ENCODE measurements around the gene ANKRD10.

DNA sequence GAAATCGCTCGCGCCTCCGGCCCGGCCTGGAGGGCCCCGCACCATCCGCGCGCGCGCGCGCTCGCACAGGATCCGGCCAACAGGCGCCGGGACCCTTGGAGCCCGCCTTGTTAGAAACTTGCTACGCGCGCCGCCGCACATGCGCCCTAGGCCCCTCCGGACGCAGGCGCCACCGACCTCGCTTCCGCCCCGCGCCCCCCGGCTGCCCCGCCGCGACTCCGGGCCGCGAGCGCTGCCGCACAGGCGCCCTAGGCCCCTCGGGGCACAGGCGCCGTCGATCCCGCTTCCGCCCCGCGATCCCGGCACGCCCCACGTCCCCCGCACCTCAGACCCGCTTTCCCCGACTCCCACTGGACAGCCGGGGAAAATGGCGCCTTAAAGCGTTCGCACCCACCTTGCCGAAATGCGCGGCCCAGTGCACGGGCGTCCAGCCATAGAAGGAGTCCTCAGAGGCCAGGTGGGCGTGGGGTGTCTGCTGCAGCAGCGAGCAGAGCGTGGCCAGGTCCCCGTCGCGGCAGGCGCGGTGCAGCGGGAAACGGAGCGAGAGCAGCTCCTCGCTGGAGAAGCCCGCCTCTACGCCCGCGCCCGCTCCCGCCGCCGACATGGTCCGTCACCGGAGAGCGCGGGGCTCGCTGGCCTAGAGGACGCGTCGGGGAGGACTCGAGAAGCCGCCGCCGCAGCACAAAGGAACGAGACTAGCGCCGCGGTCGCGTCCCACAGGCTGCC lies 375 bp downstream of the ANKRD10 start:
- TF ChIP-seq, protein P1, sequence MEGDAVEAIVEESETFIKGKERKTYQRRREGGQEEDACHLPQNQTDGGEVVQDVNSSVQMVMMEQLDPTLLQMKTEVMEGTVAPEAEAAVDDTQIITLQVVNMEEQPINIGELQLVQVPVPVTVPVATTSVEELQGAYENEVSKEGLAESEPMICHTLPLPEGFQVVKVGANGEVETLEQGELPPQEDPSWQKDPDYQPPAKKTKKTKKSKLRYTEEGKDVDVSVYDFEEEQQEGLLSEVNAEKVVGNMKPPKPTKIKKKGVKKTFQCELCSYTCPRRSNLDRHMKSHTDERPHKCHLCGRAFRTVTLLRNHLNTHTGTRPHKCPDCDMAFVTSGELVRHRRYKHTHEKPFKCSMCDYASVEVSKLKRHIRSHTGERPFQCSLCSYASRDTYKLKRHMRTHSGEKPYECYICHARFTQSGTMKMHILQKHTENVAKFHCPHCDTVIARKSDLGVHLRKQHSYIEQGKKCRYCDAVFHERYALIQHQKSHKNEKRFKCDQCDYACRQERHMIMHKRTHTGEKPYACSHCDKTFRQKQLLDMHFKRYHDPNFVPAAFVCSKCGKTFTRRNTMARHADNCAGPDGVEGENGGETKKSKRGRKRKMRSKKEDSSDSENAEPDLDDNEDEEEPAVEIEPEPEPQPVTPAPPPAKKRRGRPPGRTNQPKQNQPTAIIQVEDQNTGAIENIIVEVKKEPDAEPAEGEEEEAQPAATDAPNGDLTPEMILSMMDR (IDR thresholded peaks at IDR 0.05; ENCODE audit: extremely low read depth in 1 of 2, insufficient read depth in 1 of 2, low read depth in 1 of 2, low read length in 2 of 2) = no peak
- TF ChIP-seq MAX (IDR thresholded peaks at IDR 0.05; ENCODE audit: insufficient read depth, insufficient read length) = no peak
- no peak for TF ChIP-seq JUN (IDR thresholded peaks at IDR 0.05; ENCODE audit: borderline replicate concordance, insufficient read depth, insufficient read length, low read depth)
- TF ChIP-seq POLR2AphosphoS5 (IDR thresholded peaks at IDR 0.05; ENCODE audit: insufficient read depth, low read depth, low read length) = peak; percentile 24
- TF ChIP-seq FOS (IDR thresholded peaks at IDR 0.05; ENCODE audit: borderline replicate concordance, insufficient read depth, low read length) = no peak
- no peak for TF ChIP-seq MYC (IDR thresholded peaks at IDR 0.05; ENCODE audit: low read depth, low read length)
- no peak for TF ChIP-seq EZH2 (IDR thresholded peaks at IDR 0.05; ENCODE audit: borderline replicate concordance, low read depth, low read length, severe bottlenecking)

All from endothelial cell of umbilical vein (primary cell).